ENCODE results near the gene NDRG4.

Gene NDRG4

GRCh38 chr16:58511933-58512815 is 12.2 kb downstream of the NDRG4 start:
- no peak overlapping the region for H2AFZ ChIP-seq (ENCODE audit: low read depth, low read length)
- H3K4me1 ChIP-seq (ENCODE audit: insufficient read depth, low read length): no peaks in the 10 kb centered on the region
- no peaks in the 10 kb centered on the region for H3K9me3 ChIP-seq (ENCODE audit: low read length)
- H3K4me3 ChIP-seq (ENCODE audit: low read length): no peak overlapping the region
- no peaks in the 10 kb centered on the region for H3K27me3 ChIP-seq (ENCODE audit: insufficient read depth, low read length)
- H3K36me3 ChIP-seq (ENCODE audit: insufficient read depth, low read length): peaks cover 75% of the 10 kb centered on the region

GRCh38 chr16:58513874-58514273 is 13.9 kb downstream of the NDRG4 start:
- Histone ChIP-seq H2AFZ (ENCODE audit: low read depth, low read length) (no peak overlapping the region), H3K9me3 (ENCODE audit: low read length) (no peaks in the 10 kb centered on the region), H3K4me1 (ENCODE audit: insufficient read depth, low read length) (no peaks in the 10 kb centered on the region), H3K4me3 (ENCODE audit: low read length) (no peak overlapping the region), H3K36me3 (ENCODE audit: insufficient read depth, low read length) (peaks cover 75% of the 10 kb centered on the region), H3K27me3 (ENCODE audit: insufficient read depth, low read length) (no peaks in the 10 kb centered on the region)

GRCh38 chr16:58515125-58515870 is 15.4 kb downstream of the NDRG4 start, which contains the start of gene SETD6:
Gene SETD6, plus strand, starts transcription at chr16:58515517. Its CDS starts 21 bp downstream, at chr16:58515538.
- Histone ChIP-seq H3K9me3 (ENCODE audit: low read length) (no peaks in the 10 kb centered on the region), H2AFZ (ENCODE audit: low read depth, low read length) (no peak within 1 kb of the TSS), H3K4me1 (ENCODE audit: insufficient read depth, low read length) (no peaks in the 10 kb centered on the region), H3K4me3 (ENCODE audit: low read length) (peak within 1 kb of the TSS; percentile 35), H3K36me3 (ENCODE audit: insufficient read depth, low read length) (peaks cover 74% of the 10 kb centered on the region), H3K27me3 (ENCODE audit: insufficient read depth, low read length) (no peaks in the 10 kb centered on the region)

GRCh38 chr16:58515871-58516767 is 16.2 kb downstream of the NDRG4 start:
- Histone ChIP-seq H3K9me3 (ENCODE audit: low read length) (no peaks in the 10 kb centered on the region), H3K4me1 (ENCODE audit: insufficient read depth, low read length) (no peaks in the 10 kb centered on the region), H3K36me3 (ENCODE audit: insufficient read depth, low read length) (peaks cover 75% of the 10 kb centered on the region), H3K4me3 (ENCODE audit: low read length) (peak overlapping the region; percentile 35), H2AFZ (ENCODE audit: low read depth, low read length) (no peak overlapping the region), H3K27me3 (ENCODE audit: insufficient read depth, low read length) (no peaks in the 10 kb centered on the region)

- H3K4me1 ChIP-seq (ENCODE audit: insufficient read depth, low read length): no peaks in the 10 kb centered on the region
- H3K9me3 ChIP-seq (ENCODE audit: low read length): no peaks in the 10 kb centered on the region
- no peak overlapping the region for H2AFZ ChIP-seq (ENCODE audit: low read depth, low read length)
- H3K4me3 ChIP-seq (ENCODE audit: low read length): no peak overlapping the region
- H3K27me3 ChIP-seq (ENCODE audit: insufficient read depth, low read length): no peaks in the 10 kb centered on the region
- H3K36me3 ChIP-seq (ENCODE audit: insufficient read depth, low read length): peaks cover 78% of the 10 kb centered on the region
Observed at GRCh38 chr16:58516768-58517107, 16.8 kb downstream of the NDRG4 start.

GRCh38 chr16:58518083-58518979 is 18.4 kb downstream of the NDRG4 start:
- Histone ChIP-seq H3K4me3 (ENCODE audit: low read length) (no peak overlapping the region), H3K9me3 (ENCODE audit: low read length) (no peaks in the 10 kb centered on the region), H3K4me1 (ENCODE audit: insufficient read depth, low read length) (no peaks in the 10 kb centered on the region), H2AFZ (ENCODE audit: low read depth, low read length) (no peak overlapping the region), H3K36me3 (ENCODE audit: insufficient read depth, low read length) (peaks cover 78% of the 10 kb centered on the region), H3K27me3 (ENCODE audit: insufficient read depth, low read length) (no peaks in the 10 kb centered on the region)

- Histone ChIP-seq H3K27me3 (ENCODE audit: insufficient read depth, low read length) (no peaks in the 10 kb centered on the region), H3K36me3 (ENCODE audit: insufficient read depth, low read length) (peaks cover 83% of the 10 kb centered on the region), H3K4me1 (ENCODE audit: insufficient read depth, low read length) (no peaks in the 10 kb centered on the region), H3K9me3 (ENCODE audit: low read length) (no peaks in the 10 kb centered on the region), H2AFZ (ENCODE audit: low read depth, low read length) (no peak overlapping the region), H3K4me3 (ENCODE audit: low read length) (no peak overlapping the region)
Observed at GRCh38 chr16:58518980-58519368, 19.0 kb downstream of the NDRG4 start.

GRCh38 chr16:58519707-58520106 is 19.8 kb downstream of the NDRG4 start:
- Histone ChIP-seq H3K36me3 (ENCODE audit: insufficient read depth, low read length) (peaks cover 89% of the 10 kb centered on the region), H3K4me1 (ENCODE audit: insufficient read depth, low read length) (no peaks in the 10 kb centered on the region), H3K27me3 (ENCODE audit: insufficient read depth, low read length) (no peaks in the 10 kb centered on the region)

GRCh38 chr16:58530179-58530578 is 30.2 kb downstream of the NDRG4 start:
- Histone ChIP-seq H3K27me3 (ENCODE audit: insufficient read depth, low read length) (no peaks in the 10 kb centered on the region), H3K9me3 (ENCODE audit: low read length) (no peaks in the 10 kb centered on the region), H3K4me3 (ENCODE audit: low read length) (no peak overlapping the region), H3K36me3 (ENCODE audit: insufficient read depth, low read length) (peaks cover 91% of the 10 kb centered on the region), H3K4me1 (ENCODE audit: insufficient read depth, low read length) (no peaks in the 10 kb centered on the region), H2AFZ (ENCODE audit: low read depth, low read length) (no peak overlapping the region)

More at GRCh38 chr16:58519707-58520106, 19.8 kb downstream of the NDRG4 start:
- Histone ChIP-seq H2AFZ (ENCODE audit: low read depth, low read length) (no peak overlapping the region), H3K9me3 (ENCODE audit: low read length) (no peaks in the 10 kb centered on the region), H3K4me3 (ENCODE audit: low read length) (no peak overlapping the region)

GRCh38 chr16:58532414-58532813 is 32.5 kb downstream of the NDRG4 start:
- Histone ChIP-seq H3K36me3 (ENCODE audit: insufficient read depth, low read length) (peaks cover 95% of the 10 kb centered on the region), H3K4me3 (ENCODE audit: low read length) (no peak overlapping the region), H3K9me3 (ENCODE audit: low read length) (no peaks in the 10 kb centered on the region), H3K4me1 (ENCODE audit: insufficient read depth, low read length) (no peaks in the 10 kb centered on the region), H3K27me3 (ENCODE audit: insufficient read depth, low read length) (no peaks in the 10 kb centered on the region), H2AFZ (ENCODE audit: low read depth, low read length) (no peak overlapping the region)

GRCh38 chr16:58533751-58534470 is 34.0 kb downstream of the NDRG4 start:
- Histone ChIP-seq H3K27me3 (ENCODE audit: insufficient read depth, low read length) (no peaks in the 10 kb centered on the region), H3K4me1 (ENCODE audit: insufficient read depth, low read length) (no peaks in the 10 kb centered on the region), H3K9me3 (ENCODE audit: low read length) (no peaks in the 10 kb centered on the region), H3K4me3 (ENCODE audit: low read length) (no peak overlapping the region), H2AFZ (ENCODE audit: low read depth, low read length) (no peak overlapping the region), H3K36me3 (ENCODE audit: insufficient read depth, low read length) (peaks cover 96% of the 10 kb centered on the region)

All from neuron (in vitro differentiated cells).